IPS DF 6.9 (cell line): ENCODE results near the gene BTNL8.

Source experiments
- DNase-seq: peaks from one replicate; pipeline ENCODE4 v3.0.0-alpha.2; 2013; ENCODE audit warnings: low read depth, low spot score
- H3K27ac ChIP-seq: one replicate; pipeline ENCODE4 v1.5.1; 2013; ENCODE audit warnings: low read length, control low read depth
- H3K27me3 ChIP-seq: 2 replicates; pipeline ENCODE4 v1.6.1; 2013; ENCODE audit warnings: mild to moderate bottlenecking, low read length; ENCODE audit not compliant: control insufficient read depth, insufficient read depth
- H3K36me3 ChIP-seq: 2 replicates; pipeline ENCODE4 v1.6.1; 2013; ENCODE audit warnings: low read length; ENCODE audit not compliant: control insufficient read depth, insufficient read depth
- H3K4me1 ChIP-seq: 2 replicates; pipeline ENCODE4 v1.6.1; 2013; ENCODE audit warnings: low read length; ENCODE audit not compliant: control insufficient read depth, insufficient read depth
- H3K4me3 ChIP-seq: 2 replicates; pipeline ENCODE4 v1.5.1; 2013; ENCODE audit warnings: mild to moderate bottlenecking, low read length
- H3K9me3 ChIP-seq: 2 replicates; pipeline ENCODE4 v1.6.1; 2013; ENCODE audit warnings: low read length, inconsistent platforms; ENCODE audit not compliant: control insufficient read depth, insufficient read depth
- WGBS: extraction: QIAGEN DNeasy Blood & Tissue Kit; methylation state at CpG from one replicate; pipeline ENCODE4 v1.1.7; 2013; ENCODE audit warnings: mixed read lengths, missing lambda C conversion rate; ENCODE audit not compliant: insufficient read length, insufficient coverage; 5-methylcytosine and 5-hydroxymethylcytosine counted together

BTNL8 gene

DNA sequence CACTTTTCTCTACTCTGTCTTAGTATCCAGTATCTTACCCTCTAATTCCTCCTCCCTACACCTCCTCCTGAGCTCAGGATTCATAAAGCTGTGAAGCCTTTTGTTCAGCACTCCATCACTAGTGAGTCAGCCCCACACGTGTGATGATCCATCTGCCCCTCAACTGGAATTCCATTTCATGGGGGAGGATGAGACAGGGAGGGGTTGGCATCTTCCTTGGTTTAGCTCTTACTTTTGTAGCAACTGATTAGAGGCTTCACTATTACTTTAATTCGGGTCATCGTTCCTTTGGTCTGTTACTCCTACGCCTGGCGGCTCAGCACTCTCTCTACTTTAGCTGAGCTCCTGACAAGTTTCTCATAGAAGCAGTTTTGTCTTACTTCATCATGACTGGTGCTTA, 11.8 kb downstream of the BTNL8 start:
- no peaks in the 10 kb centered on the region for H3K9me3 ChIP-seq
- H3K4me3 ChIP-seq = no peak overlapping the region
- DNase-seq = no peak
- no peaks in the 10 kb centered on the region for H3K36me3 ChIP-seq
- 0 out of 2 replicates have a peak, but pooled peaks cover 4% of the 10 kb centered on the region for H3K4me1 ChIP-seq
- no peaks in the 10 kb centered on the region for H3K27me3 ChIP-seq
- H3K27ac ChIP-seq = no peak overlapping the region
- no CpG with 5 or more reads among the region's 5 CpGs for WGBS

DNA sequence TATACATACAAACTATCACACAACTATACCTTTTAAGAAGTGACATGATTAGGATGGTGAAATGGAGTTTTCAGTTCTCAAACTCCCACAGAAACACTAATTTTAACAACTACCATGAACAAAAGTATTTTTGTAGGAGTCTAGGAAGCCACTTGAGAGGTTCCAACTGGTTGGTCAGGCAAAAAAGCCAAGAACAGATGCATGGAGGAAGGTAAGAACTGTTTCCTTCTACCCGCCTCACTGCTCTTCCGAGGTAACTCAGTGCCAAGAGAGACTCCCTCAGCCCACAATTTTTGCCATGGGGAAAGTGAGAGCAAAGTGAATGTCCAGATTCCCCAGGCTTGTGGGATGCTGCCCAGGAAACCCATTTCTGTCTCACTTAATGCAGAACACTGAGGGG, 15.7 kb downstream of the BTNL8 start:
- no peak overlapping the region for H3K27ac ChIP-seq
- no peaks in the 10 kb centered on the region for H3K27me3 ChIP-seq
- H3K4me3 ChIP-seq = no peak overlapping the region
- H3K4me1 ChIP-seq = no peaks in the 10 kb centered on the region
- no peak for DNase-seq
- WGBS = no CpG with 5 or more reads among the region's 2 CpGs
- H3K9me3 ChIP-seq = no peaks in the 10 kb centered on the region
- no peaks in the 10 kb centered on the region for H3K36me3 ChIP-seq

DNA sequence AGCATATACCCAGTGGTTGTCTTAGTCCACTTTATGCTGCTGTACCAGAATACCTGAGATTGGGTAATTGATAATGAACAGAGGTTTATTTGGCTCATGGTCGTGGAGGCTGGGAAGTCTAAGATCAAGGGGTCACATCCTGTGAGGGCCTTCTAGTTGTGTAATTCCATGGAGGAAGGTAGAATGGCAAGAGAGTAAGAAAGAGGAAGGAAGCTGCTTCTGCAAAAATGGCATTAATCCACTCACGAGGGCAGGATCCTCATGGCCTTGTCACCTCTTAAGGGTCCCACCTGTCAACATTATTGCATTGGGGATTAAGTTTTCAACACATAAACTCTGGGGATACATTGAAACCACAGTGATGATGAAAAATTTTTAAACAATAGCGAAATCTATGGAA, 17.0 kb downstream of the BTNL8 start:
- Histone ChIP-seq H3K4me3 (no peak overlapping the region), H3K27me3 (no peaks in the 10 kb centered on the region), H3K4me1 (no peaks in the 10 kb centered on the region), H3K9me3 (no peaks in the 10 kb centered on the region), H3K27ac (no peak overlapping the region), H3K36me3 (no peaks in the 10 kb centered on the region)
- WGBS = no CpG with 5 or more reads among the region's 3 CpGs
- DNase-seq = no peak

DNA sequence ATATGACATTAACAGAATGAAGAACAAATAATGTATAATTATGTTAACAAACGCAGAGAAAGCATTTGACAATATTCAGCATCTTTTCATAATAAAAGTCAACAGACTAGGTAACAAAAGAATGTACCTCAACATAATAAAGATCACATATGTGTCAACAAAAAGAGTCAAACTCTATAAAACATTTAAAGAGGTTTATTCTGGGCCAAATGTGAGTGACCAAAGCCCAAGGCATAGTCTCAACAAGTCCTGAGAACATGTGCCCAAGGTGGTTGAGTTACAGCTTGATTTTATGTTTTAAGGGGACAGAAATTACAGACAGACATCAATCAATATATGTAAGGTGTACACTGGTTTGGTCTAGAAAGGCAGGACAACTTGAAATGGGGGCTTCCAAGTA, 19.4 kb downstream of the BTNL8 start:
- H3K4me3 ChIP-seq = no peak overlapping the region
- no peak for DNase-seq
- no peaks in the 10 kb centered on the region for H3K27me3 ChIP-seq
- H3K36me3 ChIP-seq = no peaks in the 10 kb centered on the region
- no peaks in the 10 kb centered on the region for H3K9me3 ChIP-seq
- no peaks in the 10 kb centered on the region for H3K4me1 ChIP-seq
- H3K27ac ChIP-seq = no peak overlapping the region
- no CpG with 5 or more reads among the region's 1 CpG for WGBS

DNA sequence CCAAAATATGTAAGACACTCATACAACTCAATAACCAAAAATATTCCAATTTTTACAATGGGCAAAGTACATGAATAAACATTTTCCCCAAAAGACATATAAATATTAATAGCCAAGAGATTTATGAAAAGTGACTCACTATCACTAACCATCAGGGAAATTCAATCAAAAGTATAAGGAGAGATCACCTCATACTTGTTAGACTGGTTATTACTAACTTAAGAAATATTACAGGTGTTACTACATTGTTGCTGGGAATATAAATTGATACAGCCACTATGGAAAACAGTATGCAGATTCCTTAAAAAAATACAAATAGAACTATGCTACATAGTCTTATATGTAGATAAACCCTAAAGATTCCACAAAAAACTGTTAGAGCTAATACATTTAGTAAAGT, 21.8 kb downstream of the BTNL8 start:
- no peak overlapping the region for H3K27ac ChIP-seq
- no peaks in the 10 kb centered on the region for H3K36me3 ChIP-seq
- H3K4me1 ChIP-seq = no peaks in the 10 kb centered on the region
- no peak overlapping the region for H3K4me3 ChIP-seq
- H3K27me3 ChIP-seq = no peaks in the 10 kb centered on the region
- no peaks in the 10 kb centered on the region for H3K9me3 ChIP-seq
- no peak for DNase-seq

DNA sequence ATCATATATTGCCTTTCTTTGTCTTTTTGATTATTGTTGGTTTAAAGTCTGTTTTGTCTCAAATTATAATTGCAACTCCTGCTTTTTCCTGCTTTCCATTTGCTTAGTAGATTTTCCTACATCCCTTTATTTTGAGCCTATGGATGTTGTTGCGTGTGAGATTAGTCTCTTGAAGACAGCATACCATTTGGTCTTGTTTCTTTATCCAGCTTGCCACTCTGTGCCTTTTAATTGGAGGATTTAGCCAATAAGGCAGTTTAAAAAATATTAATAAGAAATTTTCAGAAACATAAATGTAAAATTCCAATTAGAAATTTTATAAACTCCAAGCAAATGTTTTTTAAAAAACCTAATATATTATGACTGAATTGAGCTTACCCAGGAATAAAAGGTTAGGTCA, 24.0 kb downstream of the BTNL8 start:
- H3K4me1 ChIP-seq = no peaks in the 10 kb centered on the region

DNA sequence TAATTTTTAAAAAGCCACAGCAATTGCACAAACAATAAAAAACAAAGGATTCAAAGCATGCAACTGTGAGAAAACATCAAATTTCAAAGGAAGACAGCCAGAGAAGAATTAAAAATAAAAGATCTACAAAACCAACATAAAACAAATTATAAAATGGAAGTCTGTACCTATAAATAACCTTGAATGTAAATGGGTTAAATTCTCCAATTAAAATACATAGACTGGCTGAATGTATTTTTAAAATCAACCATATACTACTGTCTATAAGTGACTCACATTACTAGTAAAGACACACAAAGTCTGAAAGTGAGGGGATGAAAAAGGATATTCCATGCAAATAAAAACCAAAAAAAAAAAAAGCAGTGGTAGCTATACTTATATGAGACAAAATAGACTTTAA, 33.7 kb downstream of the BTNL8 start:
- Histone ChIP-seq H3K36me3 (no peaks in the 10 kb centered on the region), H3K27ac (no peak overlapping the region), H3K4me1 (no peaks in the 10 kb centered on the region), H3K9me3 (peaks cover 3% of the 10 kb centered on the region), H3K4me3 (no peak overlapping the region), H3K27me3 (no peaks in the 10 kb centered on the region)
- DNase-seq = no peak

More for the DNA sequence above, 24.0 kb downstream of the BTNL8 start:
- WGBS = no CpG with 5 or more reads among the region's 1 CpG
- H3K4me3 ChIP-seq = no peak overlapping the region
- H3K27ac ChIP-seq = no peak overlapping the region
- DNase-seq = no peak
- H3K36me3 ChIP-seq = no peaks in the 10 kb centered on the region
- H3K27me3 ChIP-seq = no peaks in the 10 kb centered on the region
- no peaks in the 10 kb centered on the region for H3K9me3 ChIP-seq

DNA sequence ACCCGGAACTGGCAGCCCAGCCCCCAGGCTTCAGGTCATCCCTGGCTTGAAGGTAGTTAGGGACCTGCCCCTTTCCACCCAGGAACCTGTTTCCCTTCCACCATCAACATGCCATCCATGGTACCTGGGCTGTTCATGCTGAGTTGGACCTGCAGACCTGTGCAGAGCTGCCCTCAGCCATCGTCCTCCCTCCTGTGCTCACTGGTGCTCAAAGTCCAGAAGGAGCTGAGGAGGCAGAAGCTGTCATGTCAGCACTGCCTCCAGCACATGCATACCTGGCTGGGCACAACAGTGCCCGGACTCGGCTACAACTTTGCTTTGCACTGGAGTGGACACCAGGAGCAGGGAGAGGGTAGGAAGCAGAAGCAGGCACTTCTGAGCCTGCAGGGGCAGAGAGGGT, 36.2 kb downstream of the BTNL8 start:
- Histone ChIP-seq H3K27ac (no peak overlapping the region), H3K4me3 (no peak overlapping the region)
- no CpG with 5 or more reads among the region's 4 CpGs for WGBS

DNA sequence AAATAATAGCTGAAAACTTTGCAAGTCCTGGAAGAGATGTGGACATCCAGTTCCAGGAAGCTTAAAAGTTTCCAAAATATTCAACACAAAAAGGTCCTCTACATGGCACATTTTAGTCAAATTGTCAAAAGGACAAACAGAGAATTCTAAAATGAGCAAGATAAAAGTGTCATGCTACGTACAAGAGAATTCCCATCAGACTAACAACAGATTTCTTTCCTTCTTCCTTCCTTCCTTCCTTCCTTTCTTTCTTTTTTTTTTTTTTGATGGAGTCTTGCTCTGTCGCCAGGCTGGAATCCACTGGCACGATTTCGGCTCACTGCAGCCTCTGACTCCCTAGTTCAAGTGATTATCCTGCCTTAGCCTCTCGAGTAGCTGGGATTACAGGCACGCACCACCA, 39.3 kb downstream of the BTNL8 start:
- Histone ChIP-seq H3K9me3 (peaks cover 3% of the 10 kb centered on the region), H3K27ac (no peak overlapping the region), H3K36me3 (no peaks in the 10 kb centered on the region), H3K27me3 (no peaks in the 10 kb centered on the region), H3K4me1 (no peaks in the 10 kb centered on the region), H3K4me3 (no peak overlapping the region)
- no peak for DNase-seq
- WGBS = no CpG with 5 or more reads among the region's 6 CpGs

More for the DNA sequence above, 36.2 kb downstream of the BTNL8 start:
- Histone ChIP-seq H3K4me1 (no peaks in the 10 kb centered on the region), H3K27me3 (no peaks in the 10 kb centered on the region), H3K36me3 (no peaks in the 10 kb centered on the region), H3K9me3 (peaks cover 3% of the 10 kb centered on the region)
- DNase-seq = no peak

DNA sequence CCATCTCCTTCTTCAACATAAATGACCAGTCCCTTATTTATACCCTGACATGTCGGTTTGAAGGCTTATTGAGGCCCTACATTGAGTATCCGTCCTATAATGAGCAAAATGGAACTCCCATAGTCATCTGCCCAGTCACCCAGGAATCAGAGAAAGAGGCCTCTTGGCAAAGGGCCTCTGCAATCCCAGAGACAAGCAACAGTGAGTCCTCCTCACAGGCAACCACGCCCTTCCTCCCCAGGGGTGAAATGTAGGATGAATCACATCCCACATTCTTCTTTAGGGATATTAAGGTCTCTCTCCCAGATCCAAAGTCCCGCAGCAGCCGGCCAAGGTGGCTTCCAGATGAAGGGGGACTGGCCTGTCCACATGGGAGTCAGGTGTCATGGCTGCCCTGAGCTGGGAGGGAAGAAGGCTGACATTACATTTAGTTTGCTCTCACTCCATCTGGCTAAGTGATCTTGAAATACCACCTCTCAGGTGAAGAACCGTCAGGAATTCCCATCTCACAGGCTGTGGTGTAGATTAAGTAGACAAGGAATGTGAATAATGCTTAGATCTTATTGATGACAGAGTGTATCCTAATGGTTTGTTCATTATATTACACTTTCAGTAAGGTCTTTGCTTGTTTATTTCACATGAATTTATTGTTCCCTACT, 51.5 kb downstream of the BTNL8 start:
- H3K27me3 ChIP-seq = no peaks in the 10 kb centered on the region
- no peaks in the 10 kb centered on the region for H3K4me1 ChIP-seq
- H3K36me3 ChIP-seq = no peaks in the 10 kb centered on the region
- no peak for DNase-seq
- H3K9me3 ChIP-seq = no peaks in the 10 kb centered on the region
- no CpG with 5 or more reads among the region's 6 CpGs for WGBS
- no peak overlapping the region for H3K27ac ChIP-seq
- no peak overlapping the region for H3K4me3 ChIP-seq

DNA sequence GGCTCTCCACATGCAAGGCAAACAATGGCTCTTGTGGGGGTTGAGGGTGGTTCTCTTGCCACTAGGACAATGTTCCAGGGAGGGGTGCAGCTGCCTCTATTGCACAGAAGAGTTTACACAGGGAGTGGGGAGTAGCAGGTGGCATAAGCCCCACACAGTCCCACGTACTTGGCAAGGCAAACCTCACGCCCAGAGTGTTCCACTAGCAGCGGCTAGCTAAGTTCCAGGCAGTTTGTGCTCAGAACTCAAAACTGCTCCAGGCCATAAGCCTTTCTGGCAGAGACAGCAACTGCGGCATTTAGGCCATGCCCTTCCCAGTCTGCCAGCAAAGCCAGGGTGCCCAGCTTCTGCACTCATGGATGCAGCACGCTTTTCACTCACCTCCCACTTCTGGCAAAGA, 60.7 kb downstream of the BTNL8 start:
- Histone ChIP-seq H3K36me3 (no peaks in the 10 kb centered on the region), H3K4me1 (no peaks in the 10 kb centered on the region), H3K4me3 (no peak overlapping the region), H3K9me3 (no peaks in the 10 kb centered on the region), H3K27ac (no peak overlapping the region), H3K27me3 (no peaks in the 10 kb centered on the region)
- DNase-seq = no peak
- no CpG with 5 or more reads among the region's 5 CpGs for WGBS
